ENCODE results near the gene SCTR.

SCTR gene

GRCh38 chr2:119486886-119487285 lies 37.4 kb downstream of the SCTR start:
- no peak for DNase-seq

- DNase-seq = no peak
Observed at GRCh38 chr2:119486196-119486827, 38.0 kb downstream of the SCTR start.

GRCh38 chr2:119485336-119486110 lies 38.8 kb downstream of the SCTR start:
- no peak for DNase-seq

- DNase-seq = no peak
Observed at GRCh38 chr2:119484834-119485233, 39.4 kb downstream of the SCTR start.

GRCh38 chr2:119483896-119484718 lies 40.2 kb downstream of the SCTR start:
- DNase-seq = no peak

GRCh38 chr2:119483395-119483753 lies 40.9 kb downstream of the SCTR start:
- DNase-seq = no peak

- DNase-seq = no peak
Observed at GRCh38 chr2:119482481-119483394, 41.5 kb downstream of the SCTR start.

- no peak for DNase-seq
Observed at GRCh38 chr2:119481501-119482455, 42.5 kb downstream of the SCTR start.

- peak; percentile 26 for DNase-seq
Observed at GRCh38 chr2:119480718-119481142, 43.6 kb downstream of the SCTR start.

- DNase-seq = no peak
Observed at GRCh38 chr2:119480184-119480583, 44.1 kb downstream of the SCTR start.

- no peak for DNase-seq
Observed at GRCh38 chr2:119478978-119479295, 45.3 kb downstream of the SCTR start.

- no peak for DNase-seq
Observed at GRCh38 chr2:119478188-119478977, 45.9 kb downstream of the SCTR start.

GRCh38 chr2:119477113-119477505 lies 47.2 kb downstream of the SCTR start:
- no peak for DNase-seq

- DNase-seq = peak; percentile 63
Observed at GRCh38 chr2:119476301-119477112, 47.8 kb downstream of the SCTR start.

- no peak for DNase-seq
Observed at GRCh38 chr2:119475857-119476244, 48.4 kb downstream of the SCTR start.

- no peak for DNase-seq
Observed at GRCh38 chr2:119475225-119475856, 48.9 kb downstream of the SCTR start.

- no peak for DNase-seq
Observed at GRCh38 chr2:119474371-119475224, 49.7 kb downstream of the SCTR start.

GRCh38 chr2:119473621-119474370 lies 50.5 kb downstream of the SCTR start:
- DNase-seq = no peak
